CD4-positive, alpha-beta memory T cell (primary cell): ENCODE data around the gene PRDM2. TPM values are rescaled to one million over a fixed set of nuclear protein-coding genes. Genes with fewer than 3 reads are reported as not detected.
A peak's percentile ranks its signal among the peaks of the same experiment; 100 is the strongest.

Experiments used
- CTCF ChIA-PET: fragments of 350-600 bp; sonication (Branson Sonifier 250); formaldehyde crosslinking; loops from one replicate; lab custom pipeline; 2021; ENCODE audit warnings: inconsistent platforms; ENCODE audit not compliant: partially characterized antibody; lab: Charles Lee
- POLR2A ChIA-PET: fragments of 350-600 bp; sonication (Branson Sonifier 250); formaldehyde crosslinking; loops from one replicate; lab custom pipeline; 2021; ENCODE audit not compliant: partially characterized antibody; lab: Charles Lee
- DNase-seq, 5 donors: peaks; one replicate each; pipeline versions ENCODE4 v3.0.0 to v3.0.0-alpha.2; 2020 to 2022; ENCODE audit warnings: mixed read lengths in 1 of 5
- H3K27ac ChIP-seq: one replicate; pipeline ENCODE4 v1.7.0; 2013; ENCODE audit warnings: low read depth, low read length
- H3K27me3 ChIP-seq: 2 replicates; pipeline ENCODE4 v1.7.0; 2013; ENCODE audit warnings: mild to moderate bottlenecking, low read length, moderate library complexity; ENCODE audit not compliant: insufficient read depth
- H3K36me3 ChIP-seq: 2 replicates; pipeline ENCODE4 v1.7.0; 2013; ENCODE audit warnings: mild to moderate bottlenecking, low read length, moderate library complexity; ENCODE audit not compliant: insufficient read depth
- H3K4me1 ChIP-seq: 2 replicates; pipeline ENCODE4 v1.7.0; 2013; ENCODE audit warnings: mild to moderate bottlenecking, low read length, moderate library complexity; ENCODE audit not compliant: insufficient read depth
- H3K4me3 ChIP-seq, 2 donors: one replicate each; pipeline ENCODE4 v1.7.0; 2013; ENCODE audit warnings: low read length in 2 of 2, mild to moderate bottlenecking in 1 of 2
- H3K9me3 ChIP-seq, 2 donors: one replicate each; pipeline ENCODE4 v1.7.0; 2013; ENCODE audit warnings: low read length in 2 of 2, control low read depth in 1 of 2; ENCODE audit not compliant: control insufficient read depth in 1 of 2
- H3K27ac Mint-ChIP-seq, 7 donors: one replicate each; pipeline ENCODE4 v1.8.0; 2020 to 2021; ENCODE audit warnings: mixed read lengths in 7 of 7, mild to moderate bottlenecking in 6 of 7, inconsistent platforms in 3 of 7, moderate library complexity in 3 of 7
- H3K27me3 Mint-ChIP-seq, 2 donors: one replicate each; pipeline ENCODE4 v1.8.0; 2020 to 2021; ENCODE audit warnings: mixed read lengths in 2 of 2
- H3K36me3 Mint-ChIP-seq, 2 donors: one replicate each; pipeline ENCODE4 v1.8.0; 2020 to 2021; ENCODE audit warnings: mixed read lengths in 2 of 2, inconsistent platforms in 1 of 2, mild to moderate bottlenecking in 1 of 2
- H3K4me1 Mint-ChIP-seq, 4 donors: one replicate each; pipeline ENCODE4 v1.8.0; 2020 to 2021; ENCODE audit warnings: mixed read lengths in 4 of 4, mild to moderate bottlenecking in 1 of 4
- H3K4me3 Mint-ChIP-seq, 8 donors: one replicate each; pipeline ENCODE4 v1.8.0; 2020 to 2021; ENCODE audit warnings: mixed read lengths in 8 of 8, mild to moderate bottlenecking in 7 of 8, moderate library complexity in 6 of 8, inconsistent platforms in 3 of 8
- H3K9me3 Mint-ChIP-seq, 8 donors: one replicate each; pipeline ENCODE4 v1.8.0; 2020 to 2021; ENCODE audit warnings: mixed read lengths in 8 of 8, mild to moderate bottlenecking in 5 of 8, inconsistent platforms in 3 of 8, moderate library complexity in 1 of 8
- intact Hi-C: fragments of 100-400 bp; cut with micrococcal nuclease; formaldehyde crosslinking; loops from one replicate; pipeline ENCODE4 v1.15.1; 2023
- polyA plus RNA-seq, 2 donors: library from polyadenylated mRNA; unstranded; fragments of 300-500 nt; fragmentation: Illumina TruSeq; gene quantifications; one replicate each; pipeline ENCODE4 v1.2.3, GENCODE V29; 2021
- total RNA-seq, 2 experiments: library from RNA; stranded (reverse); gene quantifications; one replicate each; pipeline ENCODE4 v1.2.3, GENCODE V29; 2021

PRDM2 gene
- total and polyA plus RNA-seq, 4 experiments from 2014 or later = 6.7 to 118 (median 68.3) TPM

DNA sequence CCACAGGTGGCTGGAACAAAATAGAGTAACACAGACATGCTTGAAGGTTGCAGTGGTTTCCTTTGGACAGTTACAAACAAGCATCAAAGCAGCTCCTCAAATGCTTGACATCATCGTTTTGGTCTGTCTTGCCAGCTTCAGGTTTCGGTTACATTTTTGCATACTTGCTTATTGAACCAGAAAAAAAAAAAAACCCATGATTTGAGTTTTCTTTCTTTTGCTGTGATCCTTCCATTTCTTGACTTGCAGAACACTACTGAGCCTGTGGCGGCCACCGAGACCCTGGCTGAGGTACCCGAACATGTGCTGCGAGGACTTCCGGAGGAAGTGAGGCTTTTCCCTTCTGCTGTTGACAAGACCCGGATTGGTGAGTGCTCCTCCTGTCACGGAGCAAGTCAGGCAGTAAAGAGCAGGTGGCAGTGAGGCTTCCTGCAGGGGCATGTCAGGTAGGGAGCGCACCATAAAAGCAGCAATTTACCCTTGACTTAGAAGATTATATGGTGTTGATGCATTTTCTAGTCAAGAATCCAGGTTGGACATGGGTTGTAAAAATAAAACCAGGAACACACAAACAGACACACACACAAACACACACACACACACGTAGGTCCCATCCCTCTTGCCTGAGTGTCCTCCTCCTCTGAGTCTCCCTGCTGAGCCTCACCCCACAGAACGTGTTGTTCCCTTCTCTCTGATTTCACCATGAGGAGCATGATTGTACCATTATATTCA is 30.9 kb downstream of the PRDM2 start:
- Histone ChIP-seq H3K4me1 (peaks cover 62% of the 10 kb centered on the region), H3K27me3 (no peaks in the 10 kb centered on the region), H3K36me3 (no peaks in the 10 kb centered on the region), H3K4me3 (peak overlapping the region in 1 of 2 donors; percentile 47), H3K27ac (peak overlapping the region; percentile 81), H3K9me3 (no peaks in the 10 kb centered on the region)
- peaks cover 54 to 93% (median 67%) of the 10 kb centered on the region in 4 donors for H3K4me1 Mint-ChIP-seq
- CTCF ChIA-PET = interaction anchor here (0.7 to 4.9 kb wide), 11 partner anchors 11 to 66 kb away, joined by 3 to 30 read pairs (median 4); no protein-coding TSS in a partner anchor
- H3K27ac Mint-ChIP-seq = peak overlapping the region; percentile 92 to 100 (median 99)
- POLR2A ChIA-PET = interaction anchor here (1.0 to 8.1 kb wide), 12 partner anchors 17 to 57 kb away, joined by 3 to 188 read pairs (median 6); partner anchors contain the start of gene PRDM2
- peak overlapping the region; percentile 73 to 89 (median 84) for H3K4me3 Mint-ChIP-seq
- H3K36me3 Mint-ChIP-seq = peaks cover 0 to 10% of the 10 kb centered on the region in 2 donors
- H3K9me3 Mint-ChIP-seq = peaks cover 0 to 1% (median 0%) of the 10 kb centered on the region in 8 donors
- DNase-seq = peak; percentile 85 to 97 (median 92)
- H3K27me3 Mint-ChIP-seq = no peaks in the 10 kb centered on the region
- intact Hi-C loops = loop anchor here (1.0 kb wide), 2 partner anchors 18 to 31 kb away; partner anchors contain the start of gene PRDM2

GRCh38 chr1:13731897-13732296 is 31.9 kb downstream of the PRDM2 start:
- no peak for DNase-seq
- Mint-ChIP-seq H3K36me3 (peaks cover 0 to 10% of the 10 kb centered on the region in 2 donors), H3K27me3 (no peaks in the 10 kb centered on the region), H3K4me3 (peak overlapping the region; percentile 38 to 89 (median 79)), H3K4me1 (peaks cover 52 to 89% (median 62%) of the 10 kb centered on the region in 4 donors), H3K27ac (peak overlapping the region; percentile 92 to 100 (median 99)), H3K9me3 (peaks cover 0 to 1% (median 0%) of the 10 kb centered on the region in 8 donors)
- Histone ChIP-seq H3K9me3 (no peaks in the 10 kb centered on the region), H3K27me3 (no peaks in the 10 kb centered on the region), H3K4me3 (no peak overlapping the region), H3K4me1 (peaks cover 58% of the 10 kb centered on the region), H3K36me3 (no peaks in the 10 kb centered on the region), H3K27ac (peak overlapping the region; percentile 81)
- POLR2A ChIA-PET = interaction anchor here (1.0 to 8.1 kb wide), 8 partner anchors 16 to 32 kb away, joined by 3 to 188 read pairs (median 6); partner anchors contain the start of gene PRDM2
- intact Hi-C loops = loop anchor here (1.0 kb wide), 2 partner anchors 17 to 32 kb away; partner anchors contain the start of gene PRDM2
- CTCF ChIA-PET = interaction anchor here (0.8 to 4.9 kb wide), 3 partner anchors 17 to 81 kb away, joined by 3 to 30 read pairs (median 5); no protein-coding TSS in a partner anchor

DNA sequence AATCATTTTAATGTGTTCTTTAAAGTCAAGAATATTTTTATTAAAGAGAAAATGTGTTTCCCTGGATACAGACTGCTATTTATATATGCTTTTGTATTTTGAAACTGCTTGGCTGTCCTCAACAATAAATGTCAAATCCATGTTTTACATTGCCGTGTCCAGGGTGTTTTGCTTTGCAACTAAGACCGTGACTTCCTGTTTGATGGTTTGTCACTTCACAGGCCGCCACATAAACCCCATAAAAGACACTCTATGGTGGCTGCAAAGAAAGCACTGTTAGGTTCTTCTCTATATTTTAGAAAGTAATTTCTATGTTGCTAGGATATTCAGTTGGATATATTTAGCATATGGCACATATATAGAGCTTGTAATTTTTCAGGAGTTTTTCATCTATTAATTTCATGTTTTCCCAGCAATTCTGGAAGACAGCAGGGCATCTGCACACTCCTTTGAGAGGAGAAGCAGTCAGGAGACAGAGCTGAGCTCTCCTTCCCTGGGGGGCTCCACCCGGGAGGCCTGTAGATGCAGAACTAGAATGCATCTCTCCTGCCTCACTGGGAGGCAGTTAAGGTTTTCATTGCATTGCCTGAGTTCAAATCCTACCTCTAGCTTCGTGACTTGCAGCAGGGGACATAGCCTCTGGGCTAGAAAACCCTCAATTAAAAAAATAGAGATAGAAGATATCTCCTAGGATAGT is 33.1 kb downstream of the PRDM2 start:
- Mint-ChIP-seq H3K9me3 (peaks cover 0 to 3% (median 0%) of the 10 kb centered on the region in 8 donors), H3K27ac (peak overlapping the region; percentile 92 to 100 (median 97)), H3K36me3 (peaks cover 0 to 10% of the 10 kb centered on the region in 2 donors), H3K4me1 (peaks cover 53 to 86% (median 63%) of the 10 kb centered on the region in 4 donors), H3K27me3 (no peaks in the 10 kb centered on the region), H3K4me3 (peak overlapping the region; percentile 64 to 89 (median 76))
- H3K27me3 ChIP-seq = no peaks in the 10 kb centered on the region
- H3K9me3 ChIP-seq = no peaks in the 10 kb centered on the region
- ChIA-PET POLR2A (interaction anchor here (0.8 to 8.1 kb wide), 11 partner anchors 11 to 60 kb away, joined by 3 to 188 read pairs (median 4); partner anchors contain the start of gene PRDM2), CTCF (interaction anchor here (0.6 to 4.9 kb wide), 5 partner anchors 8 to 32 kb away, joined by 3 to 30 read pairs (median 4); no protein-coding TSS in a partner anchor)
- intact Hi-C loops = no loop called here
- H3K36me3 ChIP-seq = no peaks in the 10 kb centered on the region
- peak; percentile 48 to 70 (median 54) for DNase-seq
- H3K27ac ChIP-seq = peak overlapping the region; percentile 81
- peak overlapping the region; percentile 4 to 8 for H3K4me3 ChIP-seq
- peaks cover 58% of the 10 kb centered on the region for H3K4me1 ChIP-seq

DNA sequence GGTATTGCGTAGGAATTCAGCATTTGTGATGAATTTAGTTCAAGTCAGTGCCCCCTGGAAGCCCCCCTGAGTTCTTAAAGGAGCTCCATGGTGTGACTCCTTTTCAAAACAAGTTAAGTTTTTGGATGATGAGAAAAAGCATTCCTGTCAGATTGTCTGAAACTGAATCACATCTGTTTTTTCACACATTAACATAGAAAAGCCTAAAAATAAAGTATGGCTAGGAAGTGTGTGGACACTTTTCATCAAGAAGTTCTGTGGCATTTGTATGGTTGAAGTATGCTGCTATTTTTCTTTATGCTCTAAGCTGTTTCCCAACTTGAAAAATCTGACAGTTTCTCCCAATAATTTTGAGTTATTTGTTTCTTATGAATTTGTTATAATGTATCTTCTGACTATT is 33.7 kb downstream of the PRDM2 start:
- Histone ChIP-seq H3K9me3 (no peaks in the 10 kb centered on the region), H3K4me1 (peaks cover 58% of the 10 kb centered on the region), H3K4me3 (peak overlapping the region in 1 of 2 donors; percentile 4), H3K27ac (peak overlapping the region; percentile 81), H3K36me3 (no peaks in the 10 kb centered on the region), H3K27me3 (no peaks in the 10 kb centered on the region)
- POLR2A ChIA-PET = interaction anchor here (0.8 to 8.1 kb wide), 10 partner anchors 11 to 59 kb away, joined by 3 to 188 read pairs (median 4); no protein-coding TSS in a partner anchor
- no peak for DNase-seq
- peaks cover 0 to 10% of the 10 kb centered on the region in 2 donors for H3K36me3 Mint-ChIP-seq
- peak overlapping the region; percentile 92 to 100 (median 97) for H3K27ac Mint-ChIP-seq
- CTCF ChIA-PET = interaction anchor here (1.1 to 4.9 kb wide), 4 partner anchors 8 to 33 kb away, joined by 3 to 30 read pairs (median 4); no protein-coding TSS in a partner anchor
- peaks cover 52 to 81% (median 62%) of the 10 kb centered on the region in 4 donors for H3K4me1 Mint-ChIP-seq
- intact Hi-C loops = no loop called here
- H3K9me3 Mint-ChIP-seq = peaks cover 0 to 3% (median 0%) of the 10 kb centered on the region in 8 donors
- peak overlapping the region in 7 of 8 donors; percentile 70 to 89 (median 77) for H3K4me3 Mint-ChIP-seq
- H3K27me3 Mint-ChIP-seq = no peaks in the 10 kb centered on the region

DNA sequence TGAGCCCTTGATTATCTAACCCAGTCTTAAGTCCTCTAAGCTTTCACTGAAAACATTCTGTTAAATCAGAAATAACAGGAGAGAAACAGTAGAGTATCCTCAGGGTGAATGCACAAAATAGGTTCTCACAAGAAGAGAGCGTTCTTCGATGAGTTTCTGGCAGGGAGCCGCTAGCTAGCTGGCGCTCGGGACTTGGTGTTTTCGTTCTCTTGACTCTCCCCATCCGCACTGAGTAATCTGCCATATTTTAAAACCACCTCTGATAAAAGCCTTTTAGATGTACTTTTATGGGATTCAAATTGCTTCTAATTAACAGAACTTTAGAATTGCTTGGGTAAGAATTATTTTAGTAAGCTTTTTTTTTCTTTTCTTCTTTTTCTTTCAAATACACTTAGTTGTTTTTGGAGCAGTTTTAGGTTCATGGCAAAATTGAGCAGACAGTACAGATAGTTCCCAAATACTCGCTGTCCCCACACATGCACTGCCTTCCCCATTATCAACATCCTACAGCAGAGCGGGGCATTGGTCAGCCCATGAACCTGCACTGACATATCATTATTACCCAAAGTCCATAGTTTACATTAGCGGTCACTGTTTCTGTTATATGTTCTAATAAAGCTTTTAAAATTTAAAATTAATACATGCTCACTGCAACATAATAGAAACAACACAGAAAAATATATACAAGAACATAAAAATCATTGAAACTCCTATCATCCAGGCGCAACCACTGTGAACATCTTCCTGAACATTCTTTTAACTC is 35.4 kb downstream of the PRDM2 start:
- Histone ChIP-seq H3K36me3 (no peaks in the 10 kb centered on the region), H3K4me1 (peaks cover 52% of the 10 kb centered on the region), H3K27ac (peak overlapping the region; percentile 31), H3K9me3 (no peaks in the 10 kb centered on the region), H3K27me3 (no peaks in the 10 kb centered on the region), H3K4me3 (no peak overlapping the region)
- Mint-ChIP-seq H3K4me1 (peaks cover 46 to 70% (median 56%) of the 10 kb centered on the region in 4 donors), H3K27ac (peak overlapping the region; percentile 61 to 93 (median 85)), H3K27me3 (no peaks in the 10 kb centered on the region), H3K9me3 (peaks cover 0 to 3% (median 0%) of the 10 kb centered on the region in 8 donors), H3K4me3 (peak overlapping the region in 4 of 8 donors; percentile 10 to 23 (median 19)), H3K36me3 (peaks cover 0 to 14% of the 10 kb centered on the region in 2 donors)
- intact Hi-C loops = no loop called here
- ChIA-PET CTCF (interaction anchor here (1.1 to 4.9 kb wide), 3 partner anchors 9 to 13 kb away, joined by 3 to 30 read pairs (median 4); no protein-coding TSS in a partner anchor), POLR2A (interaction anchor here (0.6 to 8.1 kb wide), 4 partner anchors 9 to 34 kb away, joined by 3 to 188 read pairs (median 4); no protein-coding TSS in a partner anchor)
- no peak for DNase-seq

DNA sequence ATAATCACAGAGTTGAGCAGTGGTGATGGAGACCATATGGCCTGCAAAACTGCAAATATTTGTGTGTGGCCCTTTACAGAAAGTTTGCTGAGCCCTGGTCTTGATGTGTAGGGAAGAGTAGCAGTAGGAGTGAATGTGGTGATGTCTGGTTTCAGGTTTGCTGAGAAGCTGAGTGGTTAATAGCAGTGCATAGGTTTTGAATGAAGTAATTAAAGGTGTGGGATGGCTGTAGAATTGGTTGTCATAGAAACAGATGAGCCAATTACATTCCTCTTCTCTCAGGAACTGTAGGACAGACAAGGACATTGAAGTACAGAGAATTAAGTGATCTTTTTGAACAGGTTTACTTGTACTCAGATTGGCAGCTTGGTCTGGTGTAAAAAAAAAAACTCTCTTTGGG is 37.4 kb downstream of the PRDM2 start:
- peaks cover 32% of the 10 kb centered on the region for H3K4me1 ChIP-seq
- peak overlapping the region in 6 of 7 donors; percentile 5 to 88 (median 74) for H3K27ac Mint-ChIP-seq

More for the DNA sequence above, 37.4 kb downstream of the PRDM2 start:
- ChIA-PET POLR2A (interaction anchor here (0.8 kb wide), 1 partner anchor 12 kb away, joined by 6 read pairs; no protein-coding TSS in a partner anchor), CTCF (interaction anchor here (0.7 kb wide), 1 partner anchor 11 kb away, joined by 3 read pairs; no protein-coding TSS in a partner anchor)
- no peaks in the 10 kb centered on the region for H3K27me3 Mint-ChIP-seq
- peaks cover 35 to 58% (median 43%) of the 10 kb centered on the region in 4 donors for H3K4me1 Mint-ChIP-seq
- Histone ChIP-seq H3K27ac (no peak overlapping the region), H3K27me3 (no peaks in the 10 kb centered on the region), H3K4me3 (no peak overlapping the region), H3K9me3 (no peaks in the 10 kb centered on the region), H3K36me3 (peaks cover 6% of the 10 kb centered on the region)
- no peak overlapping the region for H3K4me3 Mint-ChIP-seq
- no peak for DNase-seq
- peaks cover 0 to 2% (median 0%) of the 10 kb centered on the region in 8 donors for H3K9me3 Mint-ChIP-seq
- H3K36me3 Mint-ChIP-seq = peaks cover 4 to 19% of the 10 kb centered on the region in 2 donors
- intact Hi-C loops = no loop called here
